Adipose tissue (tissue), 3 donors: Measurements from ENCODE around the gene SMIM13. TPM values are rescaled to one million over a fixed set of nuclear protein-coding genes. Genes with fewer than 3 reads are reported as not detected.

Experiments
- H3K27ac ChIP-seq: one replicate; pipeline ENCODE4 v1.5.1; 2013; ENCODE audit warnings: low read depth, low read length
- WGBS, 3 donors: extraction: QIAGEN DNeasy Blood & Tissue Kit; methylation state at CpG; one replicate each; pipeline ENCODE4 v1.1.7; 2013; 5-methylcytosine and 5-hydroxymethylcytosine counted together
- polyA plus RNA-seq, 3 donors: library from polyadenylated mRNA; stranded (reverse); fragments of 200-250 nt; gene quantifications; one replicate each; pipeline ENCODE4 v1.2.3, GENCODE V29; 2013
- donor health status: healthy with polysubstance abuse.
- donor health status: Bipolar disorder and iron deficiency.
- donor health status: healthy.

Gene SMIM13
- 1 to 10 TPM; 1.8 to 3.7 (median 3.3) TPM for polyA plus RNA-seq

GRCh38 chr6:11093626-11094410 is at the start of gene SMIM13:
SMIM13 (plus strand) TSS chr6:11093834; CDS start chr6:11094314, 480 bp downstream.
- peak within 1 kb of the TSS; percentile 98 for H3K27ac ChIP-seq
- 0 to 1% (median 0%) methylated on average over 61 to 90 of the region's 90 CpGs for WGBS, 3 donors

GRCh38 chr6:11043961-11044711 is 49.5 kb upstream of the SMIM13 start, which contains the start of gene ELOVL2:
ELOVL2 (minus strand) TSS chr6:11044305; CDS start chr6:11044230, 75 bp downstream.
- WGBS, 3 donors = 3 to 5% (median 5%) methylated on average over 76 to 121 of the region's 124 CpGs

GRCh38 chr6:11044712-11045167 is 48.9 kb upstream of the SMIM13 start:
- WGBS, 3 donors = 34 to 37% (median 35%) methylated on average over 23 of the region's 23 CpGs
- H3K27ac ChIP-seq = no peak overlapping the region

More at GRCh38 chr6:11043961-11044711, 49.5 kb upstream of the SMIM13 start, which contains the start of gene ELOVL2:
- H3K27ac ChIP-seq = no peak within 1 kb of the TSS

GRCh38 chr6:11050731-11051130 is 42.9 kb upstream of the SMIM13 start:
- no peak overlapping the region for H3K27ac ChIP-seq
- WGBS, 3 donors = 59 to 77% (median 70%) methylated on average over 2 of the region's 2 CpGs

- H3K27ac ChIP-seq = no peak overlapping the region
- WGBS, 3 donors = 79 to 86% (median 86%) methylated on average over 5 of the region's 5 CpGs
Observed at GRCh38 chr6:11053307-11053706, 40.3 kb upstream of the SMIM13 start.

GRCh38 chr6:11054722-11055121 is 38.9 kb upstream of the SMIM13 start:
- no peak overlapping the region for H3K27ac ChIP-seq
- 62 to 92% (median 79%) methylated on average over 1 of the region's 1 CpG for WGBS, 3 donors

- H3K27ac ChIP-seq = no peak overlapping the region
- WGBS, 3 donors = 23 to 63% (median 57%) methylated on average over 4 of the region's 4 CpGs
Observed at GRCh38 chr6:11055127-11055627, 38.5 kb upstream of the SMIM13 start.

- no peak overlapping the region for H3K27ac ChIP-seq
- 82 to 87% (median 85%) methylated on average over 1 of the region's 1 CpG for WGBS, 3 donors
Observed at GRCh38 chr6:11056871-11057270, 36.8 kb upstream of the SMIM13 start.

GRCh38 chr6:11058406-11058805 is 35.2 kb upstream of the SMIM13 start:
- 92 to 97% (median 95%) methylated on average over 5 of the region's 5 CpGs for WGBS, 3 donors
- H3K27ac ChIP-seq = no peak overlapping the region

- WGBS, 3 donors = 91 to 94% (median 93%) methylated on average over 4 of the region's 4 CpGs
Observed at GRCh38 chr6:11062083-11062482, 31.6 kb upstream of the SMIM13 start.

GRCh38 chr6:11062715-11063114 is 30.9 kb upstream of the SMIM13 start:
- 80 to 91% (median 84%) methylated on average over 2 of the region's 2 CpGs for WGBS, 3 donors
- no peak overlapping the region for H3K27ac ChIP-seq

More at GRCh38 chr6:11062083-11062482, 31.6 kb upstream of the SMIM13 start:
- H3K27ac ChIP-seq = no peak overlapping the region

- 67 to 80% (median 69%) methylated on average over 3 of the region's 3 CpGs for WGBS, 3 donors
- no peak overlapping the region for H3K27ac ChIP-seq
Observed at GRCh38 chr6:11064836-11065235, 28.8 kb upstream of the SMIM13 start.

GRCh38 chr6:11065436-11066202 is 28.0 kb upstream of the SMIM13 start:
- 80 to 92% (median 87%) methylated on average over 6 of the region's 6 CpGs for WGBS, 3 donors

GRCh38 chr6:11066505-11067347 is 26.9 kb upstream of the SMIM13 start:
- WGBS, 3 donors = 86 to 97% (median 91%) methylated on average over 6 of the region's 6 CpGs
- H3K27ac ChIP-seq = no peak overlapping the region

More at GRCh38 chr6:11065436-11066202, 28.0 kb upstream of the SMIM13 start:
- H3K27ac ChIP-seq = no peak overlapping the region

- H3K27ac ChIP-seq = no peak overlapping the region
- 23 to 66% (median 62%) methylated on average over 2 of the region's 2 CpGs for WGBS, 3 donors
Observed at GRCh38 chr6:11067348-11067747, 26.3 kb upstream of the SMIM13 start.

- H3K27ac ChIP-seq = no peak overlapping the region
- WGBS, 3 donors = 55 to 64% (median 57%) methylated on average over 2 of the region's 2 CpGs
Observed at GRCh38 chr6:11069760-11070159, 23.9 kb upstream of the SMIM13 start.

- no peak overlapping the region for H3K27ac ChIP-seq
- WGBS, 3 donors = 84 to 96% (median 92%) methylated on average over 4 of the region's 4 CpGs
Observed at GRCh38 chr6:11072101-11072500, 21.5 kb upstream of the SMIM13 start.
